Gastrocnemius medialis (tissue), 4 donors: ENCODE data around the gene VTI1A. TPM values are rescaled to one million over a fixed set of nuclear protein-coding genes. Genes with fewer than 3 reads are reported as not detected.
"Not testable (repeated sequence)": the region's sequence is repeated elsewhere in the genome, so short reads cannot be mapped to it uniquely, and the experiment has no call there.

Experiments used
- ATAC-seq, 2 donors: fragments of 150-250 bp; one replicate each; pipeline ENCODE4 v1.9.1; 2016
- DNase-seq, 2 donors: peaks; one replicate each; pipeline ENCODE4 v3.0.0-alpha.2; 2019
- H3K27ac ChIP-seq, 4 donors: fragments of 200-600 bp; sonication (generic); 1 replicate in 1 of 4; 2 replicates in 3 of 4; pipeline ENCODE4 v1.5.1; 2016 to 2018; ENCODE audit warnings: mild to moderate bottlenecking in 2 of 4, moderate library complexity in 1 of 4
- H3K27me3 ChIP-seq, 3 donors: fragments of 200-600 bp; sonication (generic) in 2 of 3; 1 replicate in 1 of 3; 2 replicates in 2 of 3; pipeline versions ENCODE4 v1.5.1 to v1.6.0; 2016 to 2019; ENCODE audit warnings: mild to moderate bottlenecking in 1 of 3, moderate library complexity in 1 of 3
- H3K36me3 ChIP-seq, 2 donors: fragments of 200-600 bp; sonication (generic) in 1 of 2; one replicate each; pipeline ENCODE4 v1.5.1; 2017 to 2018
- H3K4me1 ChIP-seq, 2 donors: fragments of 200-600 bp; sonication (generic) in 1 of 2; one replicate each; pipeline ENCODE4 v1.5.1; 2016 to 2017; ENCODE audit warnings: mild to moderate bottlenecking in 2 of 2
- H3K4me3 ChIP-seq, 4 donors: fragments of 200-600 bp; sonication (generic) in 3 of 4; 1 replicate in 1 of 4; 2 replicates in 3 of 4; pipeline ENCODE4 v1.5.1; 2016 to 2019; ENCODE audit warnings: mild to moderate bottlenecking in 2 of 4
- H3K9me3 ChIP-seq, 3 donors: fragments of 200-600 bp; sonication (generic) in 2 of 3; 1 replicate in 1 of 3; 2 replicates in 2 of 3; pipeline ENCODE4 v1.5.1; 2016 to 2019
- CTCF ChIP-seq, 5 experiments: fragments of 450-650 bp in 3 of 5; fragments of 200-600 bp in 2 of 5; sonication (generic) in 2 of 5; IDR thresholded peaks in 4 of 5; conservative IDR thresholded peaks in 1 of 5; 1 replicate in 4 of 5; 2 replicates in 1 of 5; pipeline ENCODE4 v1.5.1; 2016 to 2019; ENCODE audit warnings: antibody characterized with exemption in 5 of 5, mild to moderate bottlenecking in 3 of 5, moderate library complexity in 3 of 5
- POLR2A ChIP-seq, 2 donors: fragments of 450-650 bp; IDR thresholded peaks; one replicate each; pipeline ENCODE4 v1.6.1; 2017; ENCODE audit warnings: antibody characterized with exemption in 2 of 2, mild to moderate bottlenecking in 2 of 2, moderate library complexity in 2 of 2
- in situ Hi-C, 4 donors: fragments of 200-750 bp; cut with MboI; loops; one replicate each; pipeline versions ENCODE4 v1.15.0 to v1.8.0; 2017; ENCODE audit warnings: low sequenced_read_pairs in 4 of 4
- intact Hi-C: fragments of 100-400 bp; cut with DNase I; formaldehyde crosslinking; loops from one replicate; pipeline ENCODE4 v1.15.1; 2023; ENCODE audit warnings: low total_unique reads
- total RNA-seq, 4 donors: library from RNA; depleted of rRNA; stranded (reverse); fragments of >200 nt; gene quantifications; one replicate each; pipeline versions ENCODE4 v1.1.0 to v1.2.3, GENCODE V29; 2016

VTI1A gene
- 10 to 100 TPM; 26.5 to 51.2 (median 30.6) TPM for total RNA-seq

- Histone ChIP-seq H3K4me3 (peak within 1 kb of the TSS; percentile 65 to 100 (median 92)), H3K27me3 (no peaks in the 10 kb centered on the region), H3K4me1 (peaks cover 18 to 19% of the 10 kb centered on the region in 2 donors), H3K27ac (peak within 1 kb of the TSS; percentile 88 to 95 (median 92)), H3K9me3 (no peaks in the 10 kb centered on the region), H3K36me3 (peaks cover 0 to 30% of the 10 kb centered on the region in 2 donors)
- TF ChIP-seq POLR2A (IDR thresholded peaks at IDR 0.05) (peak in 1 of 2 donors; percentile 58), CTCF (IDR thresholded peaks at IDR 0.05 in 4 of 5, conservative IDR thresholded peaks at IDR 0.05 in 1 of 5) (peak in 2 of 5 experiments; percentile 17 to 26)
- intact Hi-C loops (loop anchor here (1.0 to 5.0 kb wide), 2 partner anchors 25 to 265 kb away; partner anchors contain the start of gene GPAM), in situ Hi-C loops (loop anchor here in 3 of 4 donors (25.0 kb wide), 1 partner anchor 260 kb away; the partner anchor contains the start of gene GPAM (in 3 of the 3))
- ATAC-seq (peak; percentile 96 to 98), DNase-seq (peak; percentile 71 to 83)
Observed at GRCh38 chr10:112446855-112447619, at the start of gene VTI1A, which contains the start of gene ZDHHC6. Gene VTI1A (plus strand): TSS chr10:112447215. CDS start chr10:112447374, 159 bp downstream. Gene ZDHHC6 (minus strand): TSS chr10:112446914. CDS start chr10:112445436, 1,478 bp downstream.

GRCh38 chr10:112397592-112397991 lies 49.4 kb upstream of the VTI1A start:
- ATAC-seq, result no peak
- in situ Hi-C loops, result no loop called here
- H3K36me3 ChIP-seq, result no peaks in the 10 kb centered on the region

GRCh38 chr10:112402917-112403316 lies 44.1 kb upstream of the VTI1A start:
- H3K36me3 ChIP-seq, result no peaks in the 10 kb centered on the region

More at GRCh38 chr10:112397592-112397991, 49.4 kb upstream of the VTI1A start:
- DNase-seq, result no peak
- Histone ChIP-seq H3K9me3 (no peaks in the 10 kb centered on the region), H3K27ac (no peak overlapping the region), H3K4me3 (no peak overlapping the region), H3K4me1 (no peaks in the 10 kb centered on the region), H3K27me3 (no peaks in the 10 kb centered on the region)
- TF ChIP-seq POLR2A (IDR thresholded peaks at IDR 0.05) (no peak), CTCF (IDR thresholded peaks at IDR 0.05 in 4 of 5, conservative IDR thresholded peaks at IDR 0.05 in 1 of 5) (no peak)
- intact Hi-C loops, result no loop called here

GRCh38 chr10:112404617-112405016 lies 42.4 kb upstream of the VTI1A start:
- DNase-seq (no peak), ATAC-seq (no peak)
- Histone ChIP-seq H3K4me1 (no peaks in the 10 kb centered on the region), H3K27me3 (no peaks in the 10 kb centered on the region), H3K9me3 (no peaks in the 10 kb centered on the region), H3K36me3 (no peaks in the 10 kb centered on the region), H3K27ac (no peak overlapping the region), H3K4me3 (no peak overlapping the region)
- TF ChIP-seq CTCF (IDR thresholded peaks at IDR 0.05 in 4 of 5, conservative IDR thresholded peaks at IDR 0.05 in 1 of 5) (no peak), POLR2A (IDR thresholded peaks at IDR 0.05) (no peak)
- intact Hi-C loops, result no loop called here
- in situ Hi-C loops, result no loop called here

More at GRCh38 chr10:112402917-112403316, 44.1 kb upstream of the VTI1A start:
- TF ChIP-seq CTCF (IDR thresholded peaks at IDR 0.05 in 4 of 5, conservative IDR thresholded peaks at IDR 0.05 in 1 of 5) (no peak), POLR2A (IDR thresholded peaks at IDR 0.05) (no peak)
- H3K4me1 ChIP-seq, result no peaks in the 10 kb centered on the region
- H3K4me3 ChIP-seq, result no peak overlapping the region
- intact Hi-C loops (no loop called here), in situ Hi-C loops (no loop called here)
- H3K27me3 ChIP-seq, result no peaks in the 10 kb centered on the region
- no peaks in the 10 kb centered on the region for H3K9me3 ChIP-seq
- H3K27ac ChIP-seq, result no peak overlapping the region
- no peak for ATAC-seq
- DNase-seq, result no peak

- H3K4me3 ChIP-seq, H3K27ac ChIP-seq, H3K4me1 ChIP-seq, H3K9me3 ChIP-seq, H3K36me3 ChIP-seq, ATAC-seq, H3K27me3 ChIP-seq, DNase-seq, in situ Hi-C loops, intact Hi-C loops: not testable (repeated sequence)
Observed at GRCh38 chr10:112406806-112407205, 40.2 kb upstream of the VTI1A start.
